Adrenal gland (tissue), 5 donors: Measurements from ENCODE around the gene TBC1D2.

Experiments used
- CTCF ChIP-seq, 6 experiments: fragments of 450-650 bp in 4 of 6; fragments of 200-600 bp in 2 of 6; sonication (generic) in 1 of 6; IDR thresholded peaks; 1 replicate in 5 of 6; 2 replicates in 1 of 6; pipeline versions ENCODE4 v1.5.1 to v1.8.0; 2016 to 2021; ENCODE audit warnings: antibody characterized with exemption in 6 of 6, mild to moderate bottlenecking in 2 of 6, moderate library complexity in 1 of 6
- POLR2A ChIP-seq, 2 donors: fragments of 450-650 bp; IDR thresholded peaks; one replicate each; pipeline ENCODE4 v1.6.1; 2017; ENCODE audit warnings: antibody characterized with exemption in 2 of 2, mild to moderate bottlenecking in 2 of 2, moderate library complexity in 1 of 2
- donor health status: DM: no; HTN: no; CAD: no.

- TF ChIP-seq CTCF (IDR thresholded peaks at IDR 0.05) (peak; percentile 80 to 94 (median 93)), POLR2A (IDR thresholded peaks at IDR 0.05) (no peak)
Measured at GRCh38 chr9:98263482-98264357, 8.3 kb upstream of the TBC1D2 start.
